Peyer's patch (tissue), 4 donors: ENCODE measurements around the gene RABL6.

ENCODE experiments used
- POLR2A ChIP-seq, 2 donors: fragments of 450-650 bp; IDR thresholded peaks; one replicate each; pipeline ENCODE4 v1.5.1; 2017; ENCODE audit warnings: antibody characterized with exemption in 2 of 2, mild to moderate bottlenecking in 2 of 2, moderate library complexity in 2 of 2
- TF ChIP-seq, protein P1 (sequence below), 6 experiments: fragments of 450-650 bp in 4 of 6; fragments of 200-600 bp in 2 of 6; sonication (generic) in 1 of 6; IDR thresholded peaks; one replicate each; pipeline ENCODE4 v1.5.1; 2017 to 2019; ENCODE audit warnings: antibody characterized with exemption in 6 of 6, mild to moderate bottlenecking in 3 of 6, moderate library complexity in 1 of 6

DNA sequence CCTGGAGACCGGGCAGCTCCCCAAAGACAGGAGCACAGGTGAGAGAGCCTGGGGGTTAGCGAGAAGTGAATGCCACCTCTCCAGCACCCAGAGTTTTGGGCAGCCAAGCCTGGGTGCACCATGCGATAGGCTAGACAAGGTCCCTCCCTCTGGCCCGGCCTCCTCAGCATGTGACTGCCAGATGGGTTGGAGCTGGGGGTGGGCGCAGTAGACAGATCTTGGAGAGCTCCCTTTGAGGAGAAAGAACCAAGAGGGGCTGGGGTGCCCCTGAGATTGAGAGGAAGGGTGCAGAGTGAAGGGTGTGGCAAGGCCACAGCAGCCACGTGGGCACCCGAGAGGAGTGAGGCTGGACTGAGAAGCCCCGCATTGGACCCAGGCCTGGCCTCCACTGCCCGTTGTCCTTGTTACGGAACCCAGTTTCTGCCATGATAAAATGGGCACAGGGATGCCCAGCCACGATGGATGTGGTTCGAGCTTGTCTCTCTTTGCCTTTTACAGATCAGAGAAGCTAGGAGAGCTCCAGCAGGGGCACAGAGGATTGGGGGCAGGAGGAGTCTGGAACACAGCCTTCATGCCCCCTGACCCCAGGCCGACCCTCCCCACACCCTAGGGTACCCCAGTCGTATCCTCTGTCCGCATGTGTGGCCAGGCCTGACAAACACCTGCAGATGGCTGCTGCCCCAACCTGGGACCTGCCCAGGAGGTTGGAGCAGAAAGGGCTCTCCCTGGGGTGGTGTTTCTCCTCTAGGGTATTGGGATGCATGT, 15.2 kb upstream of the RABL6 start:
- TF ChIP-seq, protein P1, sequence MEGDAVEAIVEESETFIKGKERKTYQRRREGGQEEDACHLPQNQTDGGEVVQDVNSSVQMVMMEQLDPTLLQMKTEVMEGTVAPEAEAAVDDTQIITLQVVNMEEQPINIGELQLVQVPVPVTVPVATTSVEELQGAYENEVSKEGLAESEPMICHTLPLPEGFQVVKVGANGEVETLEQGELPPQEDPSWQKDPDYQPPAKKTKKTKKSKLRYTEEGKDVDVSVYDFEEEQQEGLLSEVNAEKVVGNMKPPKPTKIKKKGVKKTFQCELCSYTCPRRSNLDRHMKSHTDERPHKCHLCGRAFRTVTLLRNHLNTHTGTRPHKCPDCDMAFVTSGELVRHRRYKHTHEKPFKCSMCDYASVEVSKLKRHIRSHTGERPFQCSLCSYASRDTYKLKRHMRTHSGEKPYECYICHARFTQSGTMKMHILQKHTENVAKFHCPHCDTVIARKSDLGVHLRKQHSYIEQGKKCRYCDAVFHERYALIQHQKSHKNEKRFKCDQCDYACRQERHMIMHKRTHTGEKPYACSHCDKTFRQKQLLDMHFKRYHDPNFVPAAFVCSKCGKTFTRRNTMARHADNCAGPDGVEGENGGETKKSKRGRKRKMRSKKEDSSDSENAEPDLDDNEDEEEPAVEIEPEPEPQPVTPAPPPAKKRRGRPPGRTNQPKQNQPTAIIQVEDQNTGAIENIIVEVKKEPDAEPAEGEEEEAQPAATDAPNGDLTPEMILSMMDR (IDR thresholded peaks at IDR 0.05), result no peak
- TF ChIP-seq POLR2A (IDR thresholded peaks at IDR 0.05), result no peak
